Fibroblast of the conjunctiva (primary cell): ENCODE data around the gene CDC42BPA.
"Not testable (repeated sequence)": the region's sequence is repeated elsewhere in the genome, so short reads cannot be mapped to it uniquely, and the experiment has no call there.

Source experiments
- DNase-seq: peaks from one replicate; pipeline ENCODE4 v3.0.0-alpha.2; 2010; ENCODE audit warnings: low read depth

Gene CDC42BPA, protein sequence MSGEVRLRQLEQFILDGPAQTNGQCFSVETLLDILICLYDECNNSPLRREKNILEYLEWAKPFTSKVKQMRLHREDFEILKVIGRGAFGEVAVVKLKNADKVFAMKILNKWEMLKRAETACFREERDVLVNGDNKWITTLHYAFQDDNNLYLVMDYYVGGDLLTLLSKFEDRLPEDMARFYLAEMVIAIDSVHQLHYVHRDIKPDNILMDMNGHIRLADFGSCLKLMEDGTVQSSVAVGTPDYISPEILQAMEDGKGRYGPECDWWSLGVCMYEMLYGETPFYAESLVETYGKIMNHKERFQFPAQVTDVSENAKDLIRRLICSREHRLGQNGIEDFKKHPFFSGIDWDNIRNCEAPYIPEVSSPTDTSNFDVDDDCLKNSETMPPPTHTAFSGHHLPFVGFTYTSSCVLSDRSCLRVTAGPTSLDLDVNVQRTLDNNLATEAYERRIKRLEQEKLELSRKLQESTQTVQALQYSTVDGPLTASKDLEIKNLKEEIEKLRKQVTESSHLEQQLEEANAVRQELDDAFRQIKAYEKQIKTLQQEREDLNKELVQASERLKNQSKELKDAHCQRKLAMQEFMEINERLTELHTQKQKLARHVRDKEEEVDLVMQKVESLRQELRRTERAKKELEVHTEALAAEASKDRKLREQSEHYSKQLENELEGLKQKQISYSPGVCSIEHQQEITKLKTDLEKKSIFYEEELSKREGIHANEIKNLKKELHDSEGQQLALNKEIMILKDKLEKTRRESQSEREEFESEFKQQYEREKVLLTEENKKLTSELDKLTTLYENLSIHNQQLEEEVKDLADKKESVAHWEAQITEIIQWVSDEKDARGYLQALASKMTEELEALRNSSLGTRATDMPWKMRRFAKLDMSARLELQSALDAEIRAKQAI (N-terminal part only)

DNA sequence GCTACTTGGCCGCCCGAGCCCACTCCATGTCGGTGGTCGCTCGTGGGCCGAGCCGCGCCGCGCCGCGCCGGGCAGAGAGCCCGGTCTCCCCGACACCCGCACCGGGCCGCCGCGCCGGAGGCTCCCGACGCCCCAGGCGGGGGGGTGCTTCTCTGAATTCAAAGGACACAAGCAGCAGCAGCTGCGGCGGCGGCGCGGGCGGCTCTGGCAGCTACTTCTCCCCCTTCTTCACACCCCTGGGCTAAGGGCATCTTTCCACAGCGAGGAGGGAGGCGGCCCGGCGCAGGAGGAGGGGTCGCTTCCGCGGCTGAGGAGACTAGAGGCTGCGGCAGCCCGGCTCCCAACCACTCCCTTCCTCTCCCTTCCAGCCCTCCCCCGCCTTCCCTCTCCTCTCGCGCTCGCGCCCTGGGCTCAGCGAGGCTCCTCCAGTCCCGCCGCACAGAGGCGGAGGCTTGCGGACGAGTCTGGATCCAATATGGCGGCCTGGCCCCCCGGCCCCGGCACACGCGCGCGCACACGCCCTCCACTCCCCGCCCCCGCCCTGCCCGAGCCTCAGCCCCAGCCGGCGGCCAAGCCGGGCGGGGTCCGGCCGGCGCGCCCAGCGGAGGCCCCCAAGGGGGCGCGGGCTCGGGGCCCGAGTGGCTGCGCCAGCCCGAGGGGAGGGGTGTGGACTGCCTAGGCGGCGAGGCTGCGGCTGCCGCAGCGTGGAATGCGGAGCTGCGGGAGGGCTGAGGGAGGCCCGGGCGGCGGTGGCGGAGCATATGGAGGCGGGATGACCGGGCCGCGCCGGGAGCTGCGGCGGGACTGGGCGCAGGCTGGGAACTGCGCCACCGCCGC, at the start of gene CDC42BPA:
CDC42BPA (minus strand) TSS at position 477 of the 837 bp plus-strand sequence. CDS start 1,310 bp downstream, outside the sequence.
- DNase-seq: peak; percentile 77

DNA sequence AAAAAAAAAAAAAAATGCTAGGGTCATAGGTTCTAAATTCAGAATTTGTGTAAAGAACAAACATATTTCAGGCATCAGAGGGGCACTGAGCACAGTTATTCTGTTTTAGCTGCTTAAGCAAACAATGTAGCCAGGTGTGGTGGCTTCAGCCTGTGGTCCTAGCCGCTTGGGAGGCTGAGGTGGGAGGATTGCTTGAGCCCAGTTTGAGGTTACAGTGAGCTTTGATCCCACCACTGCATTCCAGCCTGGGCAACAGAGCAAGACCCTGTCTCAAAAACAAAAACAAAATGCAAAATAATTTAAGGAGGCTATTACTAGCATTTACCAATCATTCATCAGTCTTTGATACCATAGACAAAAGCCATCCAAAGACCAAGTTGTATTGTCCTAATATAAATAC, 49.7 kb upstream of the CDC42BPA start:
- DNase-seq: no peak

DNA sequence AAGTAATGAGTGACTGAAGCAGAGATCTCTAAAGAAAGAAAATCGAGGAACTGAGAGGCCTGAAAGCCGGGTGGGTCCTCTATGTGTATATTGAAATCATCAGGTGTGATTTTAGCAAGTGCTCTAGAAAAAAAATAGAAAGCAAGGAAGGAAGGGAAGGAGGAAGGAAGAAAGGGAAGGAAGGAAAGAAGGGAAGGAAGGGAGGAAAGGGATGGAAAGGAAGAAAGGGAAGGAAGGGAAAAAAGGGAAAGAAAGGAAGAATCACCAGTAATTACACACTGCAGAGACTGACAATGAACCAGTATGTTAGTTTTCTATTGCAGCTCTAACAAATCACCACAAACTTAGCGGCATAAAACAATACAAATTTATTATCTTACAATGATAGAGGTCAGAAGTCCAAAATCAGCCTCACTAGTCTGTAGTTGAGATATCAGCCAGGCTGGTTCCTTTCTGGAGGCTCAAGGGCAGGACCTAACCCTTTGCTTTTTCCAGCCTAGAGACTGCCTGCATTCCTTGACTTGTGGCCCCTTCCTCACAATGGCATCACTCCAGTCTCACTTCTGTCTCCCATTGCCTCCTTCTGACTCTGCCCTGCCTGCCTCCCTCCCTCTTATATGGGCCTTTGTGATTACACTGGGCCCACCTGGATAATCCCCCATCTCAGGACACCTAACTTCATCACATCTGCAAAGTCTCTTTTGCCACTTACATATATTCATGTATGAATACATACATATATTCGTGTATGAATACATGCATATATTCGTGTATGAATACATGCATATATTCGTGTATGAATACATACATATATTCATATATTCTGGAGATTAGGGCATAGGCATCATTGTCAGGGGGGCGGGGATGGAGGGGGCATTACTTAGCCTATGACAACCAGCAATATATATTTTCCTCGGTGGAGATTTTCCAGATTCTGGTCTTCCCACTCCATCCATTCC, 47.5 kb upstream of the CDC42BPA start:
- DNase-seq: no peak

DNA sequence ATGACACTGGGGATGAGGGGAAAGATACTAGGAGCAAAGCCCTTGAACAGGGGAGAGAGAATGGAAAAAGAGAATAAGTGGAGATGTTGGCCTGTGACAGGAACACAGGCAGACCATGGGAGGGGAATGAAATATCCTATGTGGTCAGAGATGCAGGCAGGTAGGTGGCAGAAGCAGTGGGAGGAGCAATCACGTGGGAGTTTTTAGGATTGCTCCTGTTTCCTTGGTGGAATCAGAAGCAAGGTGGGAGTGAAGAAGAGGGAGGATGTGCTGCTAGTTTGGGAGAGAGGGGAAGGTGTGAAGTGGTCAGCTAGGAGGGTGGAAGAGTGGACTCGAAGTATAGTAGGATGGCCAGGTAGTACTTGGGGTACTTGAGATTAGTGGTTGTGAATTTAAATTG, 46.4 kb upstream of the CDC42BPA start:
- DNase-seq: no peak

DNA sequence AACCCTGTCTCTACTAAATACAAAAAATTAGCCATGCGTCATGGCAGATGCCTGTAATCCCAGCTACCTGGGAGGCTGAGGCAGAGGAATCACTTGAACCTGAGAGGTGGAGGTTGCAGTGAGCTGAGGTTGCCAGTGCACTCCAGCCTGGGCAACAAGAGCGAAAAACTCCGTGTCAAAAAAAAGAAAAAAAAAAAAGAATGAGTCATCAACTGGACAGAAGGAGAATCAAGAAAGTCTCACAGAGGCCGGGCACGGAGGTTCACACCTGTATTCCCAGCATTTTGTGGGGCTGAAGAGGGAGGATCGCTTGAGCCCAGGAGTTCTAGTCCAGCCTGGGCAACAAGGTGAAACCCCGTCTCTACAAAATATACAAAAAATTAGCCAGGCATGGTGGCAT, 45.5 kb upstream of the CDC42BPA start:
- DNase-seq: no peak

DNA sequence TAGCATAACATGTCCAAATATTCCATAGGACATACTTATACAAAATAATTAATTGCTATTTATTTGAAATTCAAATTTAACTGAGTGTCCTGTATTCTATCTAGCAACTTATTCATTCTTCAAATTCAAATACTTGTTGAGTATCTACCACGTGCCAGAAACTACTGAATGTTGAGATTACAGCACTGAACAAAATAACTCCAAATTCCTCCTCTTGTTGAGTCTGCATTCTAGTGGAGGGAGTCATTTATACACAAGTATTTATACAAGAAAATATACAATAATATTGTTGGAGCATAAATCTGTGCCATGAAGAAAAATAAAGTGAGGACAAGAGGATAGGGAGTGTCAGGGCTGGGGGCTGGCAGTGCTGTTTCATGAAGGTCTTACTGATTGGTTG, 43.7 kb upstream of the CDC42BPA start:
- DNase-seq: no peak

DNA sequence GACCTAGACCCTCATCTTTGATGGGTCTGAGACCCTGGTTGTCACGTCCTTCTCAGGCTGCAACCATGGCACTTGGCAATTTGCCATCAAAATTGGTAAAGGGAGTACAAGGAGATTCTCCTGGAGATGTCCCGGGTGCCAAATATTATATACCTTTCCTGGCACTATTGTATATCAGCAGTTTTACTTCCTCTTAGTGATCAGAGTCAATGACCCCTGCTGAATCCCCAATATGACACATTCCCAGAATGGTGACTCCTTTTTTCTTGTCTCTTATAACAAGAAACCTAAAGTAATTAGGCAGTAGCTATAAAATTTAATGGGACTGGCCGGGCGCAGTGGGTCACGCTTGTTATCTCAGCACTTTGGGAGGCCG, 39.6 kb upstream of the CDC42BPA start:
- no peak for DNase-seq

DNA sequence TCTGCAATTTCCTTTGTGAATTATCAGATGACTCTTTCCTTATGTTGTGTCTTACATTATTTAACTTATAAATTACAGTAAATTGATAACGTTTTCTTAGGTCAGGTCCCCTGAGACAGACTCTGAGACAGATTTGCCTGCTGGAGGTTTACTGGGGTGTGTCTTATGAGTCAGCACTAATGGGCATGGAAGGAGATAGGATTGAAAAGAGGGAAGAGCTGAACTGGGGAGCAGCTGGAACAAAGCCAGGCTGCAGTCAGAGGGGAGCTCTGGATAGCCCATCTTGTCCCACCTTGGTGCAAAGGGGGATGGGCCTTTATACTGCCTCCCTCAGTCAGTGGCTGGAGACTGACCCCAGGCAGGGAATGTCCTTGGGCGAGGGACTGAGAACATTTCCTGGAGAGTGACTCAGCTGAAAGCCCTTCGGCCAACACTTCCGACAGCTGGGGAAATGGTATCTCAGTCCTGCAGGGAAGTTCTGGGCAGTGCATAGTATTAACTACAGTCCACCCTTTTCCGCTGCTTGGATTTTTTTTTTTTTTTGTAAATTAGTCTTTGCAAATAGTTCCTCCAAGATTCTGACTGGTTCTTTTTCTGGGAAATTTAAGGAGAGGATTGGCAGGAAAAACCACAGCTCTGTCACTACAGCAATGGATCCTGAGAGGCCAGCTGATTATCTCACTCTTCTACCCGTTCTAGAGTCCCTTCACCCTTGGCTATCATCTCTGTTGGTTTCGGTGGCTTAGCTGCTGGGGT, 39.1 kb upstream of the CDC42BPA start:
- DNase-seq: peak; percentile 57

DNA sequence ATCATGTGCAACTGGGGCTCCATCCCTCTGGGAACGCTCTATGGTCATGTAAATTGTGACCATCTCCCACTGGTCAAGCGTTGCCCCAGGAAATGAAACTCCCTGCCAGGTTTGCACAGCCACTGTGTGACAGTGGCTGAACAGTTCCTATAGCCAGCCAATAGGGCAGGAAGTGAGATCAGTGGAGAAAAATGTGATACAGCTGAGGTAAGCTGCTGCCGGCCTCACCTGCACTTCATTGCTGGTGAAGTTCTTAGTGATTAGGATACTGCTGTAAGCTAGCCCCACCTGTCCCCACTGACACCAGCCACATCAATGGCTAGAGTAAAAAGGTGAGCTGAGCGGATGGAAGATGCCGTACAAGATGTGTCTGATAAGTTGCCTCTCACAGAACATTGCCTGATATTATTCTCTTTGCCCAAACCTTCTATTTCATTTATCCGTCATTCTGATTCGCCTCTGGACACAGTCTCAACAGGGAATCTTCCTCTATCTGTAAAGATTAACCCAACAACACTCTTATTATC, 38.4 kb upstream of the CDC42BPA start:
- no peak for DNase-seq

DNA sequence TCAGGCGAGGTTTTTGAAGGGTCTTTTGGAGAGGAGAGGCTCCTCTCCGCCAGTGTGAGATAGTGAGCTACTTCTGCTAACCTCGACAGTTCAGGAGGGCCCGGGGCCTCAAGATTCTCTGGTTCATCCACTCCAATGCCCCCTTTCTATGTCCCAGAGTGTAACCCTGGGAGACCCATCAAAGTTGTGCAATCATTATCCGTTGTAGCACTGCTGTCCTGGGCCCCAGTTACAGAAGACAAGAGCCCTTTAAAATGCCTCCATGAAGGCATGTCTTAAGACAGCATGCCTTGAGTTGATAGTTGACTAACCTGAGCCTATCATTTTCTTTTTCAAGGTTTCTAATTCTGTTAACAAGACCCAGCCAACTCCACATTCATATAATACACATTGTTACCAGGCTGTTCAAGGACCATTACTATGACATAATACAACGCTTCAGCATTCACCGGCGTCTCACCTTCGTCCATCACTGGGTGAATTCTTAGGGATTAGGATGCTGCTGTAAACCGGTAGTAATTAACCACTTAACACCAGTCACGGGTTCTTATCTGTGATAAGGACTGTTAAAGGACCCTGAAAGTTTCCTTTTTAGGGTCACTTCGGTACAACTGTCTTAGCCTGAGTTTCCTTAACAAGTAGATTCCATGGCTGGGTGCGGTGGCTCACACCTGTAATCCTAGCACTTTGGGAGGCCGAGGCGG, 37.4 kb upstream of the CDC42BPA start:
- DNase-seq: no peak

DNA sequence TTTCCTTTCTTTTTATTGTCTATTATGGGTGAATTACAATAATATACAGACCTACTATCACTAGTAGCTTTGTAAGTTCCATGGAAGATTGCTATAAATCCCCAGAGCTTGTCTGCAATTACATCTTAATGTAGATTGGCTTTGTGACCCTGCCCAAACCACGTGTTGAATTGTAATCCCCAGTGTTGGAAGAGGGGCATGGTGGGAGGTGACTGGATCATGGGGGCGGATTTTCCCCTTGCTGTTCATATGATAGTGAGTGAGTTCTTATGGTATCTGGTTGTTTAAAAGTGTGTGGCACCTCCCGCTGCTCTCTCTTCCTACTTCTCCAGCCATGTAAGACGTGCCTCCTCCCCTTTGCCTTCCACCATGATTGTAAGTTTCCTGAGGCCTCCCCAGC, 34.9 kb upstream of the CDC42BPA start:
- DNase-seq: no peak

DNA sequence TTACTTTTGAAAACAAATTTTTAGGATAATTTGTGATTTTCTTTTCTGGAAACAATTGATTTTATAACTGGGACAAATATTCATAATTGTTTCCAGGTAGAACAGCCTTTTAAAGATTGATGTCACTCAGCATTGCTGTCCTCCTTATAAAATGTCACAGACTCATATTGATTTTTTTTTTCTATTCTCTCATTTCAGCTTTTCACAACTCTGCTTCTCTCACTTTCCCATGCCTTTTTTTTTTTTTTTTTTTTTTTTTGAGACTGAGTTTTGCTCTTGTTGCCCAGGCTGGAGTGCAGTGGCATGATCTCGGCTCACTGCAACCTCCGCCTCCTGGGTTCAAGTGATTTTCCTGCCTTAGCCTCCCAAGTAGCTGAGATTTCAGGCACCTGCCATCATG, 33.9 kb upstream of the CDC42BPA start:
- not testable (repeated sequence) for DNase-seq

DNA sequence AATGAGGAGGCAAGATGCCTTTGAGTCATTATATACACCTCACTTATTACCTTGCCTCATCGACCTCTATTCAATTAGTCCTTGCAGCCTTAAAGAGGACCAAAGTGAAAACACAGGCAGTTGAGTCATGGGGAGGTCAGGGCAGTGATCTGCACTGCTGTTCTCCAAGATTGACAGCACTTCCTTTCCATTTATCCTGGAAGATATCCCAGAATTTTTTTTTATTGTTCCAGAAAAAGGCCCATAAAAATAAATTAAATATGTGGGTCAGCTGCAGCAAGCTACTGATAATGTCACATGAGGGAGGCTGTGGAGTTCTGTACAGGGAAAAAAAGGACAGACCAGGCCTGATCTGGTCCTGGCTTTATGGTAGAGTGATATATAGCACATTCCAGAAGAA, 33.2 kb upstream of the CDC42BPA start:
- DNase-seq: no peak

DNA sequence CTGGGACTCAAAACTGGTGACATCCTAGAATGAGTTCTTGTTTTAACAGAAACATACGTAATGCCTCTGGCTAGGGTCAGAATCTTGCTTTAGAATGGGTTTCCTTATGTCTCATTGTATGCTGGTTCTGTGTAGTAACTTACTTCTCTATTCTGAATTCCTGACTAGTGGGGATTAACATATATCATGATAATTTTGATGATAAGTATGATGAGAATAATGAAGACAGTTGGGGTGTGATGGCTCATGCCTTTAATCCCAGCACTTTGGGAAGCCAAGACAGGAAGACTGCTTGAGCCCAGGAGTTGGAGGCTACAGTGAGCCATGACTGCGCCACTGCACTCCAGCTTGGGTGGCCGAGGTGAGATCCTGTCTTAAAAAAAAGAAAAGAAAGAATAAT, 31.7 kb upstream of the CDC42BPA start:
- DNase-seq: no peak

DNA sequence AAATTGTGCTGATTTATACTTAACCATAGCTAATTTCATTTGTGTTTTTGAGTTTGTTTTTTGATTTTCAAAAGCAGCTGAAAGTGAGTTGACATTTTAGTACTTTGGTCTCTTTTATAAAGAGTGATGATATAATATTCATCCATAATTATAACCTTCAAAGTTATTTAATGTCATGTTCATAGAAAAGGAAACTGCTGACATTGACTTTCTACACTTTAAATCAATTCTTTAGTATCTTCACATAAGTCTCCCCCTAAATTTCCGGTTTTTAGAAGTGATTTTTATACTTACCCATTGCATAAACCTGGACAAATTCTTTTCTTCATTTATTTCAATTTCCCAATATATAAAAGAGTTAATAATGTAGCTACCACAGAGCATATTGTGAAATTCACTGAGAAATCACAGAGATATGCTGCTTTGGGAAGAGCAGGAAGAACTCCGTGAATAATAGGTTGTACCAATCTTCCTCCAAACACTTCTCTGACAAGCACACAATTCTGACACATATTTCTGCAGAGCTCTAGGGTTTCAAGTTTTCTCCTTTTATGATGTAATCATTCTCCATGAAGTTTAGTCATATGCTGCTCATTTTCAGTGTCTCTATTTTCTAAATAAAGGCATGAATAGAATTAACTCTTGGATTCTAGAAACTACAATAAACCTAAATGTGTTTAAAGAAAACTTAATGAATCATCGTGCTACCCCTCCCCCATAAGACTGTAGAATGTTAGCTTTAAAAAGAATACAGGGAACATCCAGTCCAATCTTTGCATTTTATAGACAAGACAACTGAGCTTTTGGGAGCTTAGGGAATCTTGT, 25.6 kb upstream of the CDC42BPA start:
- DNase-seq: peak; percentile 81

DNA sequence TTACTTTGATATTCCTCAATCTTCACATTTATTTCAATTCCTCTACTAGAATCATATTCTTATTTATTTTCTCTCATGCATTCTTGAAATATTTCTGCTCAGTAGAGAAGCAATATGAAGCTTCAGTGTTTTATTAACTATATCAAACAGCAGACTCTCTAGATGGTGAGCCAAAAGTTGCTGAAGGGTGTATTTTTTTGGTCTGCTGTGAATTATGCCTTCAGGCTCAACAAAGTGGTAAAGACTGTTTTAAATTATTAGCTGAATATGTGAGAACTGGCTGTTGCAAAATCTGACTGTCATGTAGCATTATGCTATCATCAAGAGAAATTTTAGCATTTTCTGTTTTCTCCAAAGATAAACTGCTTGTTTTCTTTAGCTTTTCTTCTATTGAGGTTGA, 24.9 kb upstream of the CDC42BPA start:
- peak; percentile 27 for DNase-seq

DNA sequence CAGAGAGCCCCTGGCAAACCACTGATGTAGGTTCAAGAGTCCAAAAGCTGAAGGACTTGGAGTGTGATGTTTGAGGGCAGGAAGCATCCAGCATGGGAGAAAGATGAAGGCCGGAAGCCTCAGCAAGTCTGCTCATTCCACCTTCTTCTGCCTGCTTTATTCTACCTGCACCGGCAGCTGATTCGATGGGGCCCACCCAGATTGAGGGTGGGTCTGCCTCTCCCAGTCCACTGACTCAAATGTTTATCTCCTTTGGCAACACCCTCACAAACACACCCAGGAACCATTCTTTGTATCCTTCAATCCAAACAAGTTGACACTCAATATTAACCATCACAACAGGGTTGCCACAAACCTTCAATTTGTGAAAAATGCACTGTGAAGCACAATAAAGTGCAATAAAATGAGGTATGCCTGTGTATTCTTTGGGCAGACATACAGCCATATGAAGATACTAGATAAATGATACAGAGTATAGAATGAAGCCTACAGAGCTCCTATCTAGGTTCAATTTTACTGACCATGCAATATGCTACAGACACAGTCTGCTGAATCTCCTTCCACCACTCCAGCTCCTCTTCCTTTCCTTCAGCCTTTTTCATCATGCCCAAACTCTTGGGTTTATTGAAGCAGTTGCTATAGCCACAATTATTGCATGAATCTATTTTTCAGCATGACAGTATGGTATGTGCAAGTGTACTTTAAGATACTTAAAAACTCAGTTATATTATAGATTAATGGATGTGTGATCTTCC, 24.0 kb upstream of the CDC42BPA start:
- no peak for DNase-seq

DNA sequence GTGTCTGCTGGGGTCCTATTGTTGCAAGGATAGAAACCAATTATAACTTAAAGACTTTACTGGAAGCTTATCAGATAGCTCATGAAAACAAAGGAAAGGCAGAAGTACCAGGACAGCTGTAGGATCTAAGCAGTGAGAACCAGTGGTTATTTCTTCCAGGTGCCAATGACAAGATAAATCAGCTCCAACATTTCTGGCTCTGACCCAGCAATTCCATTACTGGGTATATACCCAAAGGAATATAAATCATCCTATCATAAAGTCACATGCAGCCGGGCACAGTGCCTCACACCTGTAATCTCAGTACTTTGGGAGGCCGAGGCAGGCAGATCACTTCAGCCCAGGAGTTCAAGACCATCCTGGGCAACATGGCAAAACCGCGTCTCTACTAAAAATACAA, 17.8 kb upstream of the CDC42BPA start:
- DNase-seq: not testable (repeated sequence)
